KMS-11 (cell line): Measurements from ENCODE around the gene HOXC5.

ENCODE experiments used
- H2AFZ ChIP-seq: fragments of 200-600 bp; sonication (generic); 2 replicates; pipeline ENCODE4 v1.6.1; 2016; ENCODE audit warnings: antibody characterized with exemption, mixed run types, low read depth
- H3K27ac ChIP-seq: fragments of 200-600 bp; sonication (generic); 2 replicates; pipeline ENCODE4 v1.6.1; 2016; ENCODE audit warnings: mild to moderate bottlenecking, mixed run types
- H3K27me3 ChIP-seq: fragments of 200-600 bp; sonication (generic); 2 replicates; pipeline ENCODE4 v1.6.1; 2017; ENCODE audit warnings: mild to moderate bottlenecking, low read depth, mixed run types, moderate library complexity; ENCODE audit not compliant: insufficient read depth
- H3K36me3 ChIP-seq: fragments of 200-600 bp; sonication (generic); 2 replicates; pipeline ENCODE4 v1.6.1; 2017; ENCODE audit warnings: mild to moderate bottlenecking, mixed run types; ENCODE audit not compliant: insufficient read depth
- H3K4me1 ChIP-seq: fragments of 200-600 bp; sonication (generic); 2 replicates; pipeline ENCODE4 v1.6.1; 2016; ENCODE audit warnings: mild to moderate bottlenecking, low read depth, mixed run types; ENCODE audit not compliant: poor library complexity, severe bottlenecking
- H3K4me2 ChIP-seq: fragments of 200-600 bp; sonication (generic); 2 replicates; pipeline ENCODE4 v1.7.0; 2016; ENCODE audit warnings: mild to moderate bottlenecking, mixed run types
- H3K4me3 ChIP-seq: fragments of 200-600 bp; sonication (generic); IDR thresholded peaks from 2 replicates; pipeline ENCODE4 v1.6.1; 2017; ENCODE audit warnings: low read depth, low read length, mixed read lengths; ENCODE audit not compliant: insufficient read depth
- H3K79me2 ChIP-seq: fragments of 200-600 bp; sonication (generic); 2 replicates; pipeline ENCODE4 v1.6.1; 2016; ENCODE audit warnings: low read depth, mixed run types; ENCODE audit not compliant: insufficient read depth
- H3K9ac ChIP-seq: fragments of 200-600 bp; sonication (generic); 2 replicates; pipeline ENCODE4 v1.6.1; 2016; ENCODE audit warnings: mild to moderate bottlenecking, mixed run types
- H4K20me1 ChIP-seq: fragments of 200-600 bp; sonication (generic); 2 replicates; pipeline ENCODE4 v1.6.1; 2016; ENCODE audit warnings: mild to moderate bottlenecking, mixed run types; ENCODE audit not compliant: insufficient read depth
- TF ChIP-seq, protein P1 (sequence below): fragments of 200-600 bp; sonication (generic); conservative IDR thresholded peaks from 2 replicates; pipeline ENCODE4 v1.6.1; 2017; ENCODE audit warnings: low read depth, mild to moderate bottlenecking, antibody characterized with exemption, low read length, moderate library complexity, mixed read lengths

The HOXC5 gene

GRCh38 chr12:54065677-54066076, 32.8 kb downstream of the HOXC5 start:
- H3K9ac ChIP-seq: no peak overlapping the region
- H3K27me3 ChIP-seq: peaks cover 38% of the 10 kb centered on the region
- no peaks in the 10 kb centered on the region for H3K4me1 ChIP-seq

DNA sequence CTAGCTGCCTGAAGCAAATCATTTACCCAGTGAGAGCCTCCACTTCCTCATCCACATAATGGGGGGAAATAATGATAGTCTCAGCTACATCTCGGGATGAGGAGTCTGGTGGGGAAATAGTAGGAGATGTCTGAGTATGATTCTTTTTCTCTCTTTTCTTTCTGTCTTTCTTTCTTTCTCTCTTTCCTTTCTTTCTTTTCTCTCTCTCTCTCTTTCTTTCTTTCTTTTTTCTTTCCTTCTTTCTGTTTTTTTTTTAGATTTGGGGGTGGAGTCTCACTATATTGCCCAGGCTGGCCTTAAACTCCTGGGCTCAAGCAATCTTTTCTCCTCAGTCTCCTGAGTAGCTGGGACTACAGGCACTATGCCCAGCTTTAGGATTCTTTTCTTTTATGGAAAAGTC, 33.6 kb downstream of the HOXC5 start:
- no peak overlapping the region for H3K27ac ChIP-seq
- peaks cover 31% of the 10 kb centered on the region; the same call in 1 of the 2 replicates for H3K27me3 ChIP-seq
- H4K20me1 ChIP-seq: no peaks in the 10 kb centered on the region
- no peak overlapping the region for H3K9ac ChIP-seq
- no peak overlapping the region for H3K4me2 ChIP-seq
- no peaks in the 10 kb centered on the region for H3K4me1 ChIP-seq
- H3K79me2 ChIP-seq: no peaks in the 10 kb centered on the region
- TF ChIP-seq, protein P1, sequence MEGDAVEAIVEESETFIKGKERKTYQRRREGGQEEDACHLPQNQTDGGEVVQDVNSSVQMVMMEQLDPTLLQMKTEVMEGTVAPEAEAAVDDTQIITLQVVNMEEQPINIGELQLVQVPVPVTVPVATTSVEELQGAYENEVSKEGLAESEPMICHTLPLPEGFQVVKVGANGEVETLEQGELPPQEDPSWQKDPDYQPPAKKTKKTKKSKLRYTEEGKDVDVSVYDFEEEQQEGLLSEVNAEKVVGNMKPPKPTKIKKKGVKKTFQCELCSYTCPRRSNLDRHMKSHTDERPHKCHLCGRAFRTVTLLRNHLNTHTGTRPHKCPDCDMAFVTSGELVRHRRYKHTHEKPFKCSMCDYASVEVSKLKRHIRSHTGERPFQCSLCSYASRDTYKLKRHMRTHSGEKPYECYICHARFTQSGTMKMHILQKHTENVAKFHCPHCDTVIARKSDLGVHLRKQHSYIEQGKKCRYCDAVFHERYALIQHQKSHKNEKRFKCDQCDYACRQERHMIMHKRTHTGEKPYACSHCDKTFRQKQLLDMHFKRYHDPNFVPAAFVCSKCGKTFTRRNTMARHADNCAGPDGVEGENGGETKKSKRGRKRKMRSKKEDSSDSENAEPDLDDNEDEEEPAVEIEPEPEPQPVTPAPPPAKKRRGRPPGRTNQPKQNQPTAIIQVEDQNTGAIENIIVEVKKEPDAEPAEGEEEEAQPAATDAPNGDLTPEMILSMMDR: no peak
- H3K4me3 ChIP-seq: no peak overlapping the region
- H3K36me3 ChIP-seq: no peaks in the 10 kb centered on the region
- no peak overlapping the region for H2AFZ ChIP-seq

More at GRCh38 chr12:54065677-54066076, 32.8 kb downstream of the HOXC5 start:
- Histone ChIP-seq H3K36me3 (no peaks in the 10 kb centered on the region), H3K4me2 (no peak overlapping the region), H3K4me3 (no peak overlapping the region), H4K20me1 (no peaks in the 10 kb centered on the region), H3K79me2 (no peaks in the 10 kb centered on the region), H3K27ac (no peak overlapping the region), H2AFZ (no peak overlapping the region)
- TF ChIP-seq, protein P1: no peak

- Histone ChIP-seq H3K4me1 (no peaks in the 10 kb centered on the region), H3K36me3 (no peaks in the 10 kb centered on the region), H3K4me3 (no peak overlapping the region), H4K20me1 (no peaks in the 10 kb centered on the region), H3K27me3 (peaks cover 15% of the 10 kb centered on the region; the same call in 1 of the 2 replicates), H3K4me2 (no peak overlapping the region), H3K9ac (no peak overlapping the region), H3K27ac (no peak overlapping the region), H3K79me2 (no peaks in the 10 kb centered on the region), H2AFZ (no peak overlapping the region)
- TF ChIP-seq, protein P1: no peak
Measured at GRCh38 chr12:54068418-54069070, 35.7 kb downstream of the HOXC5 start.

DNA sequence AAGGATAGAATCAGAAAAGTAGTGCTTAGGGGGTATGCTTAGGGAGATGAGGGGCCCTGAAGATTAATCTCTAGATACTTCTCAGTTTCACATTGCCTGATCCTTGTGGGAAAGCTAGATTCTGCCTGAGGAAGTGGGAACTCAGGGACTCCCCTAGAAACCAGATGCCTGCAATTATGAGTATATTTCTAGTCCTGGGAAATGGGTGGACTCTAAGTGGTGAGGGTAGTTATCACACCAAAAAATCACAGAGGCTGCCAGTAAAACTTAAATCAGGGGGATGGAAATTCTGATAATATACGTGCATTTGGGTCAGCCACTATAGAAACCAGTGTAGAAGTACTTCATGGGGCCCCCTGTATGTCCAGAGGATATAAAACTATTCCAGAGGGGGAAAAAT, 39.1 kb downstream of the HOXC5 start:
- Histone ChIP-seq H3K27ac (no peak overlapping the region), H3K4me3 (no peak overlapping the region), H3K4me1 (no peaks in the 10 kb centered on the region), H3K9ac (no peak overlapping the region), H3K27me3 (peaks cover 11% of the 10 kb centered on the region; the same call in 1 of the 2 replicates), H3K4me2 (no peak overlapping the region), H4K20me1 (no peaks in the 10 kb centered on the region), H3K79me2 (no peaks in the 10 kb centered on the region), H3K36me3 (no peaks in the 10 kb centered on the region), H2AFZ (no peak overlapping the region)
- TF ChIP-seq, protein P1: no peak
